OCI-LY7 (cell line): Measurements from ENCODE around the gene NCOA3. TPM values are rescaled to one million over a fixed set of nuclear protein-coding genes. Genes with fewer than 3 reads are reported as not detected.

ENCODE experiments used
- BruUV-seq: library from RNA; stranded (reverse); fragments of 400-500 nt; replicated peaks from 2 replicates; lab custom pipeline; 2021; lab: Mats Ljungman, UMichigan
- CTCF ChIA-PET: fragments of 300-600 bp; sonication (Branson Sonifier 250); formaldehyde crosslinking; loops from one replicate; lab custom pipeline; 2022; ENCODE audit warnings: antibody characterized with exemption; ENCODE audit not compliant: unreplicated experiment; lab: Charles Lee
- POLR2A ChIA-PET: fragments of 300-600 bp; sonication (Branson Sonifier 250); formaldehyde crosslinking; loops from one replicate; lab custom pipeline; 2022; ENCODE audit warnings: antibody characterized with exemption; lab: Charles Lee
- DNase-seq: peaks from one replicate; pipeline ENCODE4 v3.0.0-alpha.2; 2015; ENCODE audit warnings: low spot score
- H2AFZ ChIP-seq: fragments of 200-600 bp; sonication (generic), shearing (Covaris generic); 2 replicates; pipeline ENCODE4 v1.6.1; 2014; ENCODE audit warnings: mild to moderate bottlenecking, antibody characterized with exemption, low read length, moderate library complexity
- H3K27ac ChIP-seq: fragments of 200-600 bp; sonication (generic); 2 replicates; pipeline ENCODE4 v1.5.1; 2014; ENCODE audit warnings: mixed run types, low read depth, mild to moderate bottlenecking, moderate library complexity, low read length, inconsistent platforms; ENCODE audit not compliant: poor library complexity, severe bottlenecking
- H3K36me3 ChIP-seq: fragments of 200-600 bp; sonication (generic); 2 replicates; pipeline ENCODE4 v1.6.1; 2014; ENCODE audit warnings: mild to moderate bottlenecking, antibody characterized with exemption, low read length, moderate library complexity, mixed read lengths; ENCODE audit not compliant: insufficient read depth
- H3K4me1 ChIP-seq: fragments of 200-600 bp; sonication (generic); 2 replicates; pipeline ENCODE4 v1.5.1; 2014; ENCODE audit warnings: mild to moderate bottlenecking, low read length; ENCODE audit not compliant: insufficient read depth, poor library complexity, severe bottlenecking
- H3K4me2 ChIP-seq: fragments of 200-600 bp; sonication (generic); 2 replicates; pipeline ENCODE4 v1.6.1; 2014; ENCODE audit warnings: mild to moderate bottlenecking, low read length
- H3K4me3 ChIP-seq: fragments of 200-600 bp; sonication (generic); 2 replicates; pipeline ENCODE4 v1.5.1; 2014; ENCODE audit warnings: mild to moderate bottlenecking, low read depth, low read length; ENCODE audit not compliant: poor library complexity, severe bottlenecking
- H3K79me2 ChIP-seq: fragments of 200-600 bp; sonication (generic); 2 replicates; pipeline ENCODE4 v1.6.1; 2016; ENCODE audit warnings: low read depth, mild to moderate bottlenecking, low read length, moderate library complexity, mixed read lengths; ENCODE audit not compliant: insufficient read depth
- H3K9me2 ChIP-seq: fragments of 200-600 bp; sonication (generic); 2 replicates; pipeline ENCODE4 v1.6.1; 2016; ENCODE audit warnings: mild to moderate bottlenecking, low read length, mixed read lengths; ENCODE audit not compliant: insufficient read depth
- H3K9me3 ChIP-seq: fragments of 200-600 bp; sonication (generic); 2 replicates; pipeline ENCODE4 v1.6.1; 2014; ENCODE audit warnings: mild to moderate bottlenecking, mixed run types, low read length, mixed read lengths
- H4K20me1 ChIP-seq: fragments of 200-600 bp; sonication (generic); 2 replicates; pipeline ENCODE4 v1.6.1; 2014; ENCODE audit warnings: mild to moderate bottlenecking, antibody characterized with exemption, low read length, moderate library complexity, mixed read lengths; ENCODE audit not compliant: insufficient read depth
- EZH2phosphoT487 ChIP-seq: fragments of 200-600 bp; sonication (generic); IDR thresholded peaks from 2 replicates; pipeline ENCODE4 v1.6.1; 2018; ENCODE audit warnings: low read depth, borderline replicate concordance, mild to moderate bottlenecking, mixed run types, antibody characterized with exemption, low read length, moderate library complexity, mixed read lengths
- intact Hi-C: fragments of 100-400 bp; cut with micrococcal nuclease; formaldehyde crosslinking; loops from one replicate; pipeline ENCODE4 v1.10.0; 2022; ENCODE audit not compliant: unreplicated experiment
- total RNA-seq, 2 experiments: library from RNA; depleted of rRNA in 1 of 2; stranded (reverse); fragments of >200 nt in 1 of 2; shearing (Covaris generic) in 1 of 2; gene quantifications; 2 replicates each; pipeline ENCODE4 v1.2.3, GENCODE V29; 2014 to 2022
- TF ChIP-seq, protein P1 (sequence below): fragments of 200-600 bp; sonication (generic); conservative IDR thresholded peaks from 2 replicates; pipeline ENCODE4 v1.5.1; 2014; ENCODE audit warnings: mild to moderate bottlenecking, antibody characterized with exemption, low read length, moderate library complexity, mixed read lengths

NCOA3 gene
- total RNA-seq, 2 experiments from 2014 or later = 50.5 to 75.6 TPM

DNA sequence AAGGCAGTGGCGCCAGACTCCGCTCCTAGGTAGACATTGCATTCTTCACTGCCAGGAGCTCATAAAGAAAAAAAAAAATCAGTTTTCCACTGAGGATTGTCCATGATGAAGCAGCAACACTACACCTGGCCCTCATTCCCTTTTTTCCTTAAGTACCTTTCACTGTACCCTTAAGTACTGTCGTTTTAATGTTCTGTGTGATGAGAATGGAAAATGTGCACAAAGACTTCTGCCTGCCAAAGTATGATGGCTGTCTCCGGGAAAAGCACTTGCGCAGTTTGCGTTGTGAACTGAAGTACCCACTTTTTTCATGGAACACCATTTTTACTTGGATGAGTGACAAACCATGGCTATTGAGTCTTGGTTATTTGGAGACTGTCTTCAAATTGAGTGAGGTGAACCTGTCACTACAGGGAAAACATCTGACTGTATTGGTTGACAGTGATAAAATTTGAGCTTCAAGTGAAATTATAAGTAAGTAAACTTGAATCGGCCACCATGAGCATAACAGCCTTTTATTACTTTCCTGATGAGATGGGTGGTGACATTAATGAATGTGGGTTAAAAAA, 104.8 kb downstream of the NCOA3 start:
- H3K9me2 ChIP-seq = no peaks in the 10 kb centered on the region
- TF ChIP-seq, protein P1, sequence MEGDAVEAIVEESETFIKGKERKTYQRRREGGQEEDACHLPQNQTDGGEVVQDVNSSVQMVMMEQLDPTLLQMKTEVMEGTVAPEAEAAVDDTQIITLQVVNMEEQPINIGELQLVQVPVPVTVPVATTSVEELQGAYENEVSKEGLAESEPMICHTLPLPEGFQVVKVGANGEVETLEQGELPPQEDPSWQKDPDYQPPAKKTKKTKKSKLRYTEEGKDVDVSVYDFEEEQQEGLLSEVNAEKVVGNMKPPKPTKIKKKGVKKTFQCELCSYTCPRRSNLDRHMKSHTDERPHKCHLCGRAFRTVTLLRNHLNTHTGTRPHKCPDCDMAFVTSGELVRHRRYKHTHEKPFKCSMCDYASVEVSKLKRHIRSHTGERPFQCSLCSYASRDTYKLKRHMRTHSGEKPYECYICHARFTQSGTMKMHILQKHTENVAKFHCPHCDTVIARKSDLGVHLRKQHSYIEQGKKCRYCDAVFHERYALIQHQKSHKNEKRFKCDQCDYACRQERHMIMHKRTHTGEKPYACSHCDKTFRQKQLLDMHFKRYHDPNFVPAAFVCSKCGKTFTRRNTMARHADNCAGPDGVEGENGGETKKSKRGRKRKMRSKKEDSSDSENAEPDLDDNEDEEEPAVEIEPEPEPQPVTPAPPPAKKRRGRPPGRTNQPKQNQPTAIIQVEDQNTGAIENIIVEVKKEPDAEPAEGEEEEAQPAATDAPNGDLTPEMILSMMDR = no peak
- no peak for TF ChIP-seq EZH2phosphoT487
- no peaks in the 10 kb centered on the region; the same call in 1 of the 2 replicates for H3K9me3 ChIP-seq
- H3K79me2 ChIP-seq = peaks cover 99% of the 10 kb centered on the region
- H3K4me2 ChIP-seq = no peak overlapping the region
- H4K20me1 ChIP-seq = peaks cover 16% of the 10 kb centered on the region
- no TSS peak for BruUV-seq
- ChIA-PET POLR2A (interaction anchor here (0.6 kb wide), 1 partner anchor 11 kb away, joined by 4 read pairs; no protein-coding TSS in a partner anchor), CTCF (no interaction called here)
- no peak overlapping the region for H2AFZ ChIP-seq
- no peak overlapping the region for H3K4me3 ChIP-seq
- H3K27ac ChIP-seq = no peak overlapping the region
- H3K4me1 ChIP-seq = peaks cover 14% of the 10 kb centered on the region
- DNase-seq = no peak
- H3K36me3 ChIP-seq = peaks cover 38% of the 10 kb centered on the region
- intact Hi-C loops = no loop called here

DNA sequence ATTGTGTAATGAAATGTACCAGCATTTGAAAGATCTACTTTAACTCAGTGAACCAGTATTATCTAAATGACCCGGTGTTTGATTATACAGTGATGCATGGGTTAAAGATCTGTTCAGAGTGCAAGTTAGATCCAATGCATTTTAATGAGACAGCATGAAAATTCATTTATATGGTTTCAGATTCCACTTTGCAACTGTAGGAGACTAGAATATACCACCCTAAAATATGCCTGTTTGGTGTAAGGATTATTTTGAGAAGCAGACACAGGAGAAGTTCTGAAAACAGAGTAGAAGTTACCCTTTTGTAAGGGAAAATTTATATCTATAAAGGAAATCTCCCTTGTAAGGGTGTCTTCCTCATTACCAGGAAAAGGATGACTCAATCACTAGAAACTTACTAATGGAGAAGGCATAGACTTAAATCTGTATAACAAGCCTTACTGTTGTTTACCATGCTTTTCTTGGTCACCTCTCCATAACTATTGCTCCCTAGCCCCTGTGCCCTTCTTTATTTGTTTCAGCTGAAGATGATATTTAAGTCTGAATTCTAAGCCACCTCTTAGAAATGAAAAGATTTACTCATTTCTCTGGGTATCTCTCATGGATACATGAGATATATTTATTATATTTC, 105.4 kb downstream of the NCOA3 start:
- intact Hi-C loops = no loop called here
- DNase-seq = no peak
- POLR2A ChIA-PET = no interaction called here
- Histone ChIP-seq H3K79me2 (peaks cover 99% of the 10 kb centered on the region), H3K4me3 (no peak overlapping the region), H3K4me1 (peaks cover 17% of the 10 kb centered on the region), H2AFZ (no peak overlapping the region), H3K9me3 (no peaks in the 10 kb centered on the region; the same call in 1 of the 2 replicates), H3K4me2 (no peak overlapping the region), H3K27ac (no peak overlapping the region), H4K20me1 (peaks cover 10% of the 10 kb centered on the region), H3K36me3 (peaks cover 41% of the 10 kb centered on the region), H3K9me2 (no peaks in the 10 kb centered on the region)
- CTCF ChIA-PET = no interaction called here
- no TSS peak for BruUV-seq
- no peak for TF ChIP-seq EZH2phosphoT487
- TF ChIP-seq, protein P1 = no peak

DNA sequence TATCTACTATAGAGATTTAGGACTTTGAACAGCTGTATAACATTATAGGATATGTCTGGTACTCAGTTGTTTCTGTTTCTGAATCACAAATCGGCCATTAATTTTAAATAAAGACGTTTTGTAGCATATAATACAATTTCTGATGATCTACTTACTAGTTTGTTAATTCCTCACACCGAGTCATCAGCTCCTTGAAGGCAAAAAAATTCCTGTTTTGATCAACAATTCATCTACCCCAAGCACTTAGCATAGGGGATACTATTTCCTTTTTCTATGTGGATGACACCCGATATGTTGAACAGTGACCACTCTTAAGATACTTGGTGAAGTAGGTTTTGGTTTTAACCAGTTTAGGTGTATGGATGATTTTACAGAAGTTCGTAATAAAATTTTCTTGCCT, 107.3 kb downstream of the NCOA3 start:
- CTCF ChIA-PET = no interaction called here
- no peak overlapping the region for H3K4me2 ChIP-seq
- peaks cover 5% of the 10 kb centered on the region; the same call in 1 of the 2 replicates for H4K20me1 ChIP-seq
- no peak overlapping the region for H3K27ac ChIP-seq
- no peak overlapping the region for H3K4me3 ChIP-seq
- TF ChIP-seq, protein P1 = no peak
- TF ChIP-seq EZH2phosphoT487 = no peak
- no peaks in the 10 kb centered on the region; the same call in 1 of the 2 replicates for H3K9me3 ChIP-seq
- intact Hi-C loops = no loop called here
- H3K9me2 ChIP-seq = no peaks in the 10 kb centered on the region
- H3K79me2 ChIP-seq = peaks cover 97% of the 10 kb centered on the region
- peaks cover 30% of the 10 kb centered on the region for H3K4me1 ChIP-seq
- peaks cover 41% of the 10 kb centered on the region for H3K36me3 ChIP-seq
- no peak overlapping the region for H2AFZ ChIP-seq
- DNase-seq = no peak
- no TSS peak for BruUV-seq
- POLR2A ChIA-PET = interaction anchor here (0.8 to 2.6 kb wide), 5 partner anchors 9 to 169 kb away, joined by 3 to 9 read pairs (median 4); no protein-coding TSS in a partner anchor
